Lower leg skin (tissue), 4 donors: ENCODE measurements around the gene ACTMAP. TPM values are rescaled to one million over a fixed set of nuclear protein-coding genes. Genes with fewer than 3 reads are reported as not detected.

Experiments
- DNase-seq, 2 donors: peaks; one replicate each; pipeline ENCODE4 v3.0.0-alpha.2; 2019; ENCODE audit warnings: low spot score in 2 of 2
- H3K4me3 ChIP-seq: fragments of 200-600 bp; sonication (generic); 2 replicates; pipeline ENCODE4 v1.5.1; 2017; ENCODE audit warnings: mild to moderate bottlenecking, low read depth; ENCODE audit not compliant: poor library complexity, severe bottlenecking
- POLR2A ChIP-seq, 2 donors: fragments of 450-650 bp; IDR thresholded peaks; one replicate each; pipeline ENCODE4 v1.6.1; 2016 to 2017; ENCODE audit warnings: antibody characterized with exemption in 2 of 2, mild to moderate bottlenecking in 1 of 2, moderate library complexity in 1 of 2
- WGBS, 2 donors: methylation state at CpG; one replicate each; pipeline ENCODE4 v1.1.5; 2018; 5-methylcytosine and 5-hydroxymethylcytosine counted together
- intact Hi-C: fragments of 100-400 bp; cut with DNase I; formaldehyde crosslinking; loops from one replicate; pipeline ENCODE4 v1.15.0; 2023; ENCODE audit warnings: low total_unique reads
- total RNA-seq, 4 donors: library from RNA; depleted of rRNA; stranded (reverse); fragments of >200 nt; gene quantifications; one replicate each; pipeline ENCODE4 v1.1.0, GENCODE V29; 2016
- TF ChIP-seq, protein P1 (sequence below), 3 donors: fragments of 450-650 bp; IDR thresholded peaks; one replicate each; pipeline ENCODE4 v1.5.1; 2016; ENCODE audit warnings: antibody characterized with exemption in 3 of 3, mild to moderate bottlenecking in 3 of 3, moderate library complexity in 2 of 3

The ACTMAP gene
- total RNA-seq, 4 donors from 2014 or later, result 4.1 to 8.5 (median 4.6) TPM

DNA sequence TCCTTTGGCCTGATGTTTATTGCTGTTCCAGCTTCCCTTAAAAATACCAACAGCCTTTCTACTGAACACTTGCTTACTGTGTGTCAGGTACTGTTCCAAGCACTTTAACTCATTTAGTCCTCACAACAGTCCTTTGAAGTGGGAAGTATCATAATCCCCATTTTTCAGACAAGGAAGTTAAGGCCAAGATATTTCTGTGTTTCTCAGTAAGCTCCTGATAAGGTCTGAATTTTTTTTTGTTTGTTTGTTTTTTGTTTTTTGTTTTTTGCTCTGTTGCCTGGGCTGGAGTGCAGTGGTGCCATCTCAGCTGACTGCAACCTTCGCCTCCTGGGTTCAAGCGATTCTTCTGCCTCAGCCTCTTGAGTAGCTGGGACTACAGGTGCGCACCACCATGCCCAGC, 8.2 kb upstream of the ACTMAP start:
- TF ChIP-seq, protein P1, sequence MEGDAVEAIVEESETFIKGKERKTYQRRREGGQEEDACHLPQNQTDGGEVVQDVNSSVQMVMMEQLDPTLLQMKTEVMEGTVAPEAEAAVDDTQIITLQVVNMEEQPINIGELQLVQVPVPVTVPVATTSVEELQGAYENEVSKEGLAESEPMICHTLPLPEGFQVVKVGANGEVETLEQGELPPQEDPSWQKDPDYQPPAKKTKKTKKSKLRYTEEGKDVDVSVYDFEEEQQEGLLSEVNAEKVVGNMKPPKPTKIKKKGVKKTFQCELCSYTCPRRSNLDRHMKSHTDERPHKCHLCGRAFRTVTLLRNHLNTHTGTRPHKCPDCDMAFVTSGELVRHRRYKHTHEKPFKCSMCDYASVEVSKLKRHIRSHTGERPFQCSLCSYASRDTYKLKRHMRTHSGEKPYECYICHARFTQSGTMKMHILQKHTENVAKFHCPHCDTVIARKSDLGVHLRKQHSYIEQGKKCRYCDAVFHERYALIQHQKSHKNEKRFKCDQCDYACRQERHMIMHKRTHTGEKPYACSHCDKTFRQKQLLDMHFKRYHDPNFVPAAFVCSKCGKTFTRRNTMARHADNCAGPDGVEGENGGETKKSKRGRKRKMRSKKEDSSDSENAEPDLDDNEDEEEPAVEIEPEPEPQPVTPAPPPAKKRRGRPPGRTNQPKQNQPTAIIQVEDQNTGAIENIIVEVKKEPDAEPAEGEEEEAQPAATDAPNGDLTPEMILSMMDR (IDR thresholded peaks at IDR 0.05), result no peak
- TF ChIP-seq POLR2A (IDR thresholded peaks at IDR 0.05), result no peak
- H3K4me3 ChIP-seq, result no peak overlapping the region
- DNase-seq, result no peak
- intact Hi-C loops, result no loop called here
- 95 to 100% methylated on average over 3 of the region's 3 CpGs for WGBS, 2 donors

DNA sequence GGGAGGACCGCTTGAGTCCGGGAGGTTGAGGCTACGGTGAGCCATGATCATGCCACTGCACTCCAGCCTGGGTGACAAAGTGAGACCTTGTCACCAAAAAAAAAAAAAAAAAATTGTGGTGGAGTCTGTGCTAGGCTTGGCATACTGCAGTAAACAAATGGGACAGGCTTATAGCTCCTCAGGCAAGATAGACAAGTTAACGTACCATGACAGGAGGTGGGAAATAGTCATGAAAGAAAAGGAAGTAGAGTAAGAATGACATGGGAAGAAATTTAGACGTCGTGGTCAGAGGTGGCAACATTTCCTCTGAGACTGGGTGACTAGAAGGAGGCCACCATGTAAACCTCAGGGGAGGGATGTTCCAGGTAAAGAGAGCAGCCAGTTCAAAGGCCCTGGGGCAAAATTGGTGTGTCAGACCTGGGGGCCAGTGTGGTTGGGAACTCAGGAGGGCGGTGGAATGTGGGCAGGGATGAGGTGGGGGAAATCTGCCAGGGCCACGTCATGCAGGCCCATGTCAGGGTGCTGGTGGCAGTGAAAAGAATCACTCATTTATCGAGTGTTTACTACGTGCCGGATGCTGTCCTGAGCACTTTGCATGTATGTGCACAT, 6.3 kb upstream of the ACTMAP start:
- TF ChIP-seq, protein P1 (IDR thresholded peaks at IDR 0.05), result no peak
- TF ChIP-seq POLR2A (IDR thresholded peaks at IDR 0.05), result no peak
- WGBS, 2 donors, result 55 to 71% methylated on average over 10 to 11 of the region's 11 CpGs
- intact Hi-C loops, result no loop called here
- no peak for DNase-seq
- H3K4me3 ChIP-seq, result no peak overlapping the region

DNA sequence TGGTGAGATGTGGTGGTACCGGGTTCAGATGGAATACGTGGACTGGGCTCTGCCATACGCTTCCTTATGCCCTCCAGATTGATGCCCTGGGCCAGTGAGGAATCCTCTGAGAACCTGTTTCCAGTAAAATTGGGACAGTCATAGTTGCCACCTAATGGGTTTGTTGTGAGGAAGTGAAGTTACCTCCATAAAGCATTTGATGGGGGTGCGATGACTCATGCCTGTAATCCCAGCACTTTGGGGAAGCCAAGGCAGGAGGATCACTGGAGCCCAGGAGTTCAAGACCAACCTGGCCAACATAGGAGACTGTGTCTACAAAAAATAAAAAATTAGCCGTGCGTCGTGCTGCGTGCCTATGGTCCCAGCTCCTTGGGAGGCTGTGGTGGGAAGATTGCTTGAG, 5.5 kb upstream of the ACTMAP start:
- TF ChIP-seq POLR2A (IDR thresholded peaks at IDR 0.05), result no peak
- TF ChIP-seq, protein P1 (IDR thresholded peaks at IDR 0.05), result no peak
- DNase-seq, result no peak
- WGBS, 2 donors, result 98% methylated on average over 8 of the region's 8 CpGs
- H3K4me3 ChIP-seq, result no peak overlapping the region
- intact Hi-C loops, result no loop called here

DNA sequence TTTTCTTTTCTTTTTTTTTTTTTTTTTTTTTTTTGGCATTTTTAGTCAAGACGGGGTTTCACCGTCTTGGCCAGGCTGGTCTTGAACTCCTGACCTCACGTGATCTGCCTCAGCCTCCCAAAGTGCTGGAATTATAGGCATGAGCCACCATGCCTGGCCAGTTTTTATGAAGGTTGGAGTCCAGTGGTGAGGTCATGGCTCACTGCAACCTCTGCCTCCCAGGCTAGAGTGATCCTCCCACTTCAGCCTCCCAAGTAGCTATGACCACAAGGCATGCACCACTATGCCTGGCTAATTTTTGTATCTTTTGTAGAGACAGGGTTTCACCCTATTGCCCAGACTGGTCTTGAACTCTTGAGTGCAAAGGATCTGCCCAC, 5.0 kb upstream of the ACTMAP start:
- intact Hi-C loops, result no loop called here
- H3K4me3 ChIP-seq, result no peak overlapping the region
- 94 to 100% methylated on average over 3 of the region's 3 CpGs for WGBS, 2 donors
- TF ChIP-seq, protein P1 (IDR thresholded peaks at IDR 0.05), result no peak
- no peak for TF ChIP-seq POLR2A (IDR thresholded peaks at IDR 0.05)
- no peak for DNase-seq

DNA sequence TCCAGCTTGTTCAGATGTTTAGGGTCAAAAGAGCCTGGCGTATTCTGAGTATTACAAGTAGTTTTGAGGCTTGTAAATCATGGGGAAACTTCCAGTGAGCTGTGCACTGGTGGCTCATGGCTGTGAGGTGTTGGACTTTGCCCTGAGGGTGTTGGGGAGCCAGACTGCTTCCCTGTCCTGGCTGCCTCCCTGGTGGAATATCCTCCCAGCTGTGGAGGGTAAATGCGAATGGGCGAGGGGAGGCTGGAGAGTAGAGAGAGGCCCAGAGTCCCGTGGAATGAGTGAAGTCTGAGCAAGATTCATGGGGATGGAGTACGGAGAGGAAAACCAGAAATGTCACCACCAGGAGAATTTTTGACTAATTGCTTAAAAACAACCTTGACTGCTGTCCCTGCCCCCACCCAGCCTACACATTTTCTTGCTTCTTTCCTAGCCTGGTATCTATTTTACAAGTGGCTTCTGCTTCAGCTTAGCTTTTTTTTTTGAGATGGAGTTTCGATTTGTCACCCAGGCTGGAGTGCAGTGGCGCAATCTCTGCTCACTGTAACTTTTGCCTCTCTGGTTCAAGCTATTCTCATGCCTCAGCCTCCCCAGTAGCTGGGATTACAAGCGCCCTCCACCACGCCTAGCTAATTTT, 4.5 kb upstream of the ACTMAP start:
- intact Hi-C loops, result no loop called here
- WGBS, 2 donors, result 71 to 80% methylated on average over 9 of the region's 9 CpGs
- no peak overlapping the region for H3K4me3 ChIP-seq
- TF ChIP-seq, protein P1 (IDR thresholded peaks at IDR 0.05), result no peak
- no peak for TF ChIP-seq POLR2A (IDR thresholded peaks at IDR 0.05)
- DNase-seq, result no peak
